ENCODE data around the gene MBTPS1. TPM values are rescaled to one million over a fixed set of nuclear protein-coding genes. Genes with fewer than 3 reads are reported as not detected.

The MBTPS1 gene
- polyA plus RNA-seq, 3 donors: 26.4 to 73.8 (median 28.0) TPM

- Histone ChIP-seq H3K27me3 (ENCODE audit: control insufficient read depth in 2 of 2, insufficient read depth in 2 of 2, low read length in 2 of 2) (no peaks in the 10 kb centered on the region), H4K20me1 (ENCODE audit: insufficient read depth, low read length) (no peaks in the 10 kb centered on the region), H3K79me2 (ENCODE audit: insufficient read depth, low read length) (peaks cover 3% of the 10 kb centered on the region), H3K27ac (ENCODE audit: low read depth in 1 of 2, low read length in 2 of 2) (peak overlapping the region; percentile 68 to 79), H3K36me3 (replicated peaks in 1 of 2; ENCODE audit: control insufficient read depth in 1 of 2, insufficient read depth in 2 of 2, low read length in 2 of 2) (peaks cover 59 to 87% of the 10 kb centered on the region in 2 donors), H3K4me2 (replicated peaks; ENCODE audit: extremely low read depth, low read length, poor library complexity, severe bottlenecking) (peak overlapping the region; percentile 49), H3K9ac (ENCODE audit: insufficient read depth, low read length, poor library complexity, severe bottlenecking) (no peak overlapping the region), H3K9me3 (replicated peaks in 1 of 2; ENCODE audit: control insufficient read depth in 1 of 2, insufficient read depth in 1 of 2, low read length in 2 of 2) (no peaks in the 10 kb centered on the region), H3K4me3 (replicated peaks in 1 of 3; ENCODE audit: low read depth in 2 of 3, low read length in 3 of 3) (peak overlapping the region in 1 of 3 experiments; percentile 50), H2AFZ (ENCODE audit: insufficient read depth, low read depth, low read length, poor library complexity, severe bottlenecking) (no peak overlapping the region), H3K4me1 (ENCODE audit: control insufficient read depth in 1 of 2, insufficient read depth in 2 of 2, low read length in 2 of 2) (peaks cover 28 to 31% of the 10 kb centered on the region in 2 donors)
- H3K4me3 Mint-ChIP-seq: peak overlapping the region; percentile 62 to 86
- no peaks in the 10 kb centered on the region for H3K9me3 Mint-ChIP-seq
- no CpG with 5 or more reads among the region's 6 CpGs for WGBS (ENCODE audit: insufficient coverage)
- H3K27ac Mint-ChIP-seq: peak overlapping the region; percentile 93 to 97 (median 97)
- intact Hi-C loops (cut with micrococcal nuclease): loop anchor here in 1 of 2 donors (5.0 kb wide), 2 partner anchors 33 to 113 kb away; no protein-coding TSS in a partner anchor
- peaks cover 79 to 87% of the 10 kb centered on the region in 2 donors for H3K36me3 Mint-ChIP-seq
- H3K27me3 Mint-ChIP-seq (ENCODE audit: low read depth in 3 of 3): peaks cover 0 to 3% (median 0%) of the 10 kb centered on the region in 3 donors
- H3K4me1 Mint-ChIP-seq: peaks cover 31% of the 10 kb centered on the region
- peak; percentile 69 to 83 (median 69) for DNase-seq
- TF ChIP-seq CTCF (IDR thresholded peaks at IDR 0.05): no peak
Measured at GRCh38 chr16:84069540-84069939, 47.2 kb downstream of the MBTPS1 start.

GRCh38 chr16:84068783-84069462 lies 47.8 kb downstream of the MBTPS1 start:
- peak overlapping the region; percentile 93 to 97 (median 97) for H3K27ac Mint-ChIP-seq
- intact Hi-C loops (cut with micrococcal nuclease): loop anchor here in 1 of 2 donors (5.0 kb wide), 2 partner anchors 33 to 113 kb away; no protein-coding TSS in a partner anchor

More at GRCh38 chr16:84068783-84069462, 47.8 kb downstream of the MBTPS1 start:
- Mint-ChIP-seq H3K27me3 (ENCODE audit: low read depth in 3 of 3) (peaks cover 0 to 3% (median 0%) of the 10 kb centered on the region in 3 donors), H3K4me3 (peak overlapping the region; percentile 62 to 86), H3K4me1 (peaks cover 31% of the 10 kb centered on the region), H3K36me3 (peaks cover 79 to 87% of the 10 kb centered on the region in 2 donors), H3K9me3 (no peaks in the 10 kb centered on the region)
- no peak overlapping the region for H2AFZ ChIP-seq (ENCODE audit: insufficient read depth, low read depth, low read length, poor library complexity, severe bottlenecking)
- H3K36me3 ChIP-seq (replicated peaks in 1 of 2; ENCODE audit: control insufficient read depth in 1 of 2, insufficient read depth in 2 of 2, low read length in 2 of 2): peaks cover 59 to 87% of the 10 kb centered on the region in 2 donors
- H3K9me3 ChIP-seq (replicated peaks in 1 of 2; ENCODE audit: control insufficient read depth in 1 of 2, insufficient read depth in 1 of 2, low read length in 2 of 2): no peaks in the 10 kb centered on the region
- no peak for TF ChIP-seq CTCF (IDR thresholded peaks at IDR 0.05)
- peaks cover 3% of the 10 kb centered on the region for H3K79me2 ChIP-seq (ENCODE audit: insufficient read depth, low read length)
- H4K20me1 ChIP-seq (ENCODE audit: insufficient read depth, low read length): no peaks in the 10 kb centered on the region
- H3K27ac ChIP-seq (ENCODE audit: low read depth in 1 of 2, low read length in 2 of 2): peak overlapping the region; percentile 68 to 79
- H3K4me2 ChIP-seq (replicated peaks; ENCODE audit: extremely low read depth, low read length, poor library complexity, severe bottlenecking): peak overlapping the region; percentile 49
- no peaks in the 10 kb centered on the region for H3K27me3 ChIP-seq (ENCODE audit: control insufficient read depth in 2 of 2, insufficient read depth in 2 of 2, low read length in 2 of 2)
- WGBS (ENCODE audit: insufficient coverage): 55% methylated on average over 13 of the region's 13 CpGs
- H3K4me3 ChIP-seq (replicated peaks in 1 of 3; ENCODE audit: low read depth in 2 of 3, low read length in 3 of 3): peak overlapping the region in 1 of 3 experiments; percentile 50
- H3K4me1 ChIP-seq (ENCODE audit: control insufficient read depth in 1 of 2, insufficient read depth in 2 of 2, low read length in 2 of 2): peaks cover 28 to 31% of the 10 kb centered on the region in 2 donors
- no peak overlapping the region for H3K9ac ChIP-seq (ENCODE audit: insufficient read depth, low read length, poor library complexity, severe bottlenecking)
- DNase-seq: peak; percentile 31 to 49 (median 46)

Measured in CD14-positive monocyte (primary cell).